ENCODE data around the gene CA5A. TPM values are rescaled to one million over a fixed set of nuclear protein-coding genes. Genes with fewer than 3 reads are reported as not detected.

CA5A gene
- total RNA-seq, 1 donor from 2014 or later = not detected

DNA sequence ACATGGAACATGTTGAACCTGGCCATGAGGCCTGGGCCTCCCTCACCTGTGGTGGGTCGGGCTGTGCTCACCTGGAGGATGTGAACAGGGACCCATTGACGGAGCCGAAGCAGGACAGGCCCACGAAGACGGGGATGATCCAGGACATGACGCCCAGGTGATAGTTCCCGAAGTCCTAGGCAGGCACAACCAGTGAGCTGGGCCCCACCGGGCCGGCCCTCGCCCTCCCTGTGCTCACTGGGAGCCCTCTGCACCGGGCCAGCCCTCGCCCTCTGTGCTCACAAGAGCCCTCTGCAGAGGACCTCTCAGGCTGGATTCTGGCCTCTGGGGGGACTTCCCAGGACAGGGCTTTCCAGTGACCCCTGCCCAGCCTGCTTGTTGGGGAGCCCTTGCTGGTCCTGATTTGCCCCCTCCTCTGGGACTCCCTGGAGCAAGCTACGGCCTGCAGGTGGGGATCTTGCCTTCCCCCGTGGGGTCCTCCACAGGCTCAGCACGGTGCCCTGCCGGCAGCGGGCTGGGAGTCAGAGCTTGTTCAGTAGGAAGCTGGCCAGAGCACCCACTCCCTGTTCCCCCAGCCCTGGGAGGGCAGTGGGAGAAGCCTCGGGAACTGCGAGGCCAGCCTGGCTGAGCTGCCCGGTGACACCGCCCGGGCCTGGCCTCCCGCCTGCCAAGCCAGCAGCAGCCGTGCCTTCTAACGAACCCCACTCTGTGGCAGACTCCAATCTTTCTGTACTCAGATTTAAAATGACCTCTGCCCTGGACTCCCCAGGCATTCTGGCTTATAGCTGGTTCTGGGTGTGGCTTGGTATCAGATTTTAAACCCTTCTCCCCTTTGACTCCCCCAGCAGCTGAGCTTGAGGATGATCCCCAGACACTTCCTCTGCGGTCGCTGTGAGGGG lies 97.4 kb downstream of the CA5A start:
- Mint-ChIP-seq H3K27me3 (ENCODE audit: low read depth, unreplicated experiment) (no peaks in the 10 kb centered on the region), H3K36me3 (ENCODE audit: low read depth, unreplicated experiment) (peaks cover 21% of the 10 kb centered on the region), H3K4me3 (ENCODE audit: unreplicated experiment) (no peak overlapping the region), H3K9me3 (ENCODE audit: unreplicated experiment) (no peaks in the 10 kb centered on the region), H3K27ac (ENCODE audit: unreplicated experiment) (peak overlapping the region; percentile 80), H3K4me1 (ENCODE audit: low read depth, unreplicated experiment) (peaks cover 22% of the 10 kb centered on the region)
- no peaks in the 10 kb centered on the region for H3K27me3 ChIP-seq (ENCODE audit: insufficient read depth, low read length)
- H2AFZ ChIP-seq (ENCODE audit: low read depth, low read length) = no peak overlapping the region
- H3K36me3 ChIP-seq (ENCODE audit: insufficient read depth, low read length) = peaks cover 32% of the 10 kb centered on the region
- no peak overlapping the region for H3K9ac ChIP-seq (ENCODE audit: low read length)
- peaks cover 93% of the 10 kb centered on the region for H4K20me1 ChIP-seq (ENCODE audit: insufficient read depth, low read length)
- peaks cover 32% of the 10 kb centered on the region for H3K79me2 ChIP-seq (ENCODE audit: insufficient read depth, low read length)
- TF ChIP-seq, protein P1, sequence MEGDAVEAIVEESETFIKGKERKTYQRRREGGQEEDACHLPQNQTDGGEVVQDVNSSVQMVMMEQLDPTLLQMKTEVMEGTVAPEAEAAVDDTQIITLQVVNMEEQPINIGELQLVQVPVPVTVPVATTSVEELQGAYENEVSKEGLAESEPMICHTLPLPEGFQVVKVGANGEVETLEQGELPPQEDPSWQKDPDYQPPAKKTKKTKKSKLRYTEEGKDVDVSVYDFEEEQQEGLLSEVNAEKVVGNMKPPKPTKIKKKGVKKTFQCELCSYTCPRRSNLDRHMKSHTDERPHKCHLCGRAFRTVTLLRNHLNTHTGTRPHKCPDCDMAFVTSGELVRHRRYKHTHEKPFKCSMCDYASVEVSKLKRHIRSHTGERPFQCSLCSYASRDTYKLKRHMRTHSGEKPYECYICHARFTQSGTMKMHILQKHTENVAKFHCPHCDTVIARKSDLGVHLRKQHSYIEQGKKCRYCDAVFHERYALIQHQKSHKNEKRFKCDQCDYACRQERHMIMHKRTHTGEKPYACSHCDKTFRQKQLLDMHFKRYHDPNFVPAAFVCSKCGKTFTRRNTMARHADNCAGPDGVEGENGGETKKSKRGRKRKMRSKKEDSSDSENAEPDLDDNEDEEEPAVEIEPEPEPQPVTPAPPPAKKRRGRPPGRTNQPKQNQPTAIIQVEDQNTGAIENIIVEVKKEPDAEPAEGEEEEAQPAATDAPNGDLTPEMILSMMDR (IDR thresholded peaks at IDR 0.05; ENCODE audit: insufficient read depth, low read depth, low read length) = no peak
- no peak for TF ChIP-seq EZH2 (IDR thresholded peaks at IDR 0.05; ENCODE audit: insufficient read depth, low read length)
- H3K4me2 ChIP-seq (ENCODE audit: low read length) = no peak overlapping the region
- peaks cover 16% of the 10 kb centered on the region for H3K4me1 ChIP-seq (ENCODE audit: insufficient read depth, low read length)
- no peaks in the 10 kb centered on the region for H3K9me3 ChIP-seq (ENCODE audit: insufficient read depth, low read depth, low read length)
- no peak for DNase-seq (ENCODE audit: low read depth)
- no peak overlapping the region for H3K27ac ChIP-seq (ENCODE audit: low read depth, low read length)
- H3K4me3 ChIP-seq (ENCODE audit: insufficient read depth, low read depth, low read length) = no peak overlapping the region
- no peak for FAIRE-seq

Other genes starting within 250 kb of the CA5A start
- 29.6 and 29.8 TPM in 2 replicates for gene KLHDC4, start 170.5 kb downstream of the CA5A start, total RNA-seq
- 815 and 816 TPM in 2 replicates for gene SLC7A5, start 67.0 kb downstream of the CA5A start, total RNA-seq
- 26.0 and 28.9 TPM in 2 replicates for gene BANP, start 14.9 kb upstream of the CA5A start, total RNA-seq